HepG2 (cell line): Measurements from ENCODE around the gene TMEM87A. TPM values are rescaled to one million over a fixed set of nuclear protein-coding genes. Genes with fewer than 3 reads are reported as not detected.
A peak's percentile ranks its signal among the peaks of the same experiment; 100 is the strongest.

Experiments
- DNMT3B ChIP-seq: conservative IDR thresholded peaks from 2 replicates; pipeline ENCODE4 v1.6.1; 2016; ENCODE audit warnings: missing biosample characterization, control low read depth
- ELF1 ChIP-seq: sonication (generic); formaldehyde crosslinking; IDR thresholded peaks from 2 replicates; pipeline ENCODE4 v1.4.0; 2020; ENCODE audit warnings: missing genetic modification reagents
- GATA4 ChIP-seq: sonication (generic); IDR thresholded peaks from 2 replicates; pipeline ENCODE4 v1.6.1; 2016; ENCODE audit warnings: antibody characterized with exemption, low read depth, borderline replicate concordance
- HOXD1 ChIP-seq: sonication (generic); formaldehyde crosslinking; IDR thresholded peaks from 2 replicates; pipeline ENCODE4 v1.5.0; 2020; ENCODE audit warnings: missing genetic modification reagents
- KDM5B ChIP-seq: sonication (generic); formaldehyde crosslinking; IDR thresholded peaks from 2 replicates; pipeline ENCODE4 v1.4.0; 2020; ENCODE audit warnings: missing genetic modification reagents, mild to moderate bottlenecking, borderline replicate concordance
- LCORL ChIP-seq, 2 experiments: fragments of 450-650 bp in 1 of 2; sonication (generic) in 1 of 2; formaldehyde crosslinking in 1 of 2; IDR thresholded peaks; 2 replicates each; pipeline versions ENCODE4 v1.5.0 to v1.6.1; 2017 to 2020; ENCODE audit warnings: antibody characterized with exemption in 1 of 2, missing genetic modification reagents in 1 of 2
- MEF2D ChIP-seq: sonication (generic); formaldehyde crosslinking; IDR thresholded peaks from 2 replicates; pipeline ENCODE4 v1.5.1; 2020; ENCODE audit warnings: mild to moderate bottlenecking, missing genetic modification reagents
- MTF2 ChIP-seq: sonication (generic); formaldehyde crosslinking; IDR thresholded peaks from 2 replicates; pipeline ENCODE4 v1.5.0; 2020; ENCODE audit warnings: missing genetic modification reagents, borderline replicate concordance
- MXD3 ChIP-seq: IDR thresholded peaks from 2 replicates; pipeline ENCODE4 v1.6.1; 2016; ENCODE audit warnings: mild to moderate bottlenecking, missing biosample characterization, missing genetic modification reagents
- NFYC ChIP-seq: IDR thresholded peaks from 2 replicates; pipeline ENCODE4 v1.6.1; 2016; ENCODE audit warnings: missing genetic modification reagents, missing compliant biosample characterization
- NR3C1 ChIP-seq: sonication (generic); formaldehyde crosslinking; IDR thresholded peaks from 2 replicates; pipeline ENCODE4 v1.4.0; 2020; ENCODE audit warnings: missing genetic modification reagents
- SRSF4 ChIP-seq: fragments of 200-400 bp; formaldehyde crosslinking; IDR thresholded peaks from one replicate; pipeline ENCODE4 v1.6.1; 2018; ENCODE audit warnings: mild to moderate bottlenecking, low read depth, low read length, moderate library complexity; ENCODE audit not compliant: poor library complexity, severe bottlenecking
- THYN1 ChIP-seq: sonication (generic); formaldehyde crosslinking; IDR thresholded peaks from 2 replicates; pipeline ENCODE4 v1.8.1; 2023; ENCODE audit warnings: low read depth, mild to moderate bottlenecking, moderate library complexity, missing genetic modification reagents, borderline replicate concordance
- TRIM24 ChIP-seq: sonication (generic); formaldehyde crosslinking; IDR thresholded peaks from 2 replicates; pipeline ENCODE4 v1.8.0; 2022; ENCODE audit warnings: mild to moderate bottlenecking, missing genetic modification reagents
- ZFP90 ChIP-seq: sonication (generic); formaldehyde crosslinking; IDR thresholded peaks from 2 replicates; pipeline ENCODE4 v1.8.0; 2022; ENCODE audit warnings: missing genetic modification reagents, mild to moderate bottlenecking, inconsistent platforms, borderline replicate concordance
- ZKSCAN5 ChIP-seq: sonication (generic); formaldehyde crosslinking; IDR thresholded peaks from 2 replicates; pipeline ENCODE4 v1.5.1; 2020; ENCODE audit warnings: mild to moderate bottlenecking, missing genetic modification reagents
- ZNF136 ChIP-seq: sonication (generic); formaldehyde crosslinking; IDR thresholded peaks from 2 replicates; pipeline ENCODE4 v1.8.1; 2022; ENCODE audit warnings: low read depth, mild to moderate bottlenecking, moderate library complexity, missing genetic modification reagents
- ZNF556 ChIP-seq: sonication (generic); formaldehyde crosslinking; IDR thresholded peaks from 2 replicates; pipeline ENCODE4 v1.4.0; 2020; ENCODE audit warnings: mild to moderate bottlenecking, missing genetic modification reagents, borderline replicate concordance
- ZNF577 ChIP-seq: sonication (generic); formaldehyde crosslinking; IDR thresholded peaks from 2 replicates; pipeline ENCODE4 v1.4.0; 2020; ENCODE audit warnings: mild to moderate bottlenecking, low read depth, missing genetic modification reagents, borderline replicate concordance
- ZNF598 ChIP-seq: sonication (generic); formaldehyde crosslinking; IDR thresholded peaks from 2 replicates; pipeline ENCODE4 v1.5.1; 2020; ENCODE audit warnings: mild to moderate bottlenecking, missing genetic modification reagents, borderline replicate concordance
- ZNF775 ChIP-seq: sonication (generic); formaldehyde crosslinking; IDR thresholded peaks from 2 replicates; pipeline ENCODE4 v1.4.0; 2020; ENCODE audit warnings: missing genetic modification reagents, mild to moderate bottlenecking, moderate library complexity, borderline replicate concordance
- polyA plus RNA-seq, 8 experiments: library from polyadenylated mRNA; depleted of rRNA in 3 of 8; stranded (reverse) in 7 of 8; unstranded in 1 of 8; fragments of >200 nt; fragmentation: Illumina TruSeq in 4 of 8; extraction: Trizol in 4 of 8; gene quantifications; 2 replicates each; pipeline versions ENCODE4 v1.2.1 to v1.2.3, GENCODE V29; 2011 to 2016; ENCODE audit warnings: low read depth in 4 of 8, missing spikeins in 1 of 8, mixed read lengths in 1 of 8; ENCODE audit not compliant: insufficient read depth in 1 of 8
- total RNA-seq, 5 experiments: library from RNA; depleted of rRNA; stranded (reverse); fragments of >200 nt; fragmentation: Illumina TruSeq; extraction: Trizol; gene quantifications; 2 replicates each; pipeline ENCODE4 v1.2.3, GENCODE V29; 2016; ENCODE audit warnings: low read depth in 1 of 5
- TF ChIP-seq, protein P1 (sequence below): sonication (generic); formaldehyde crosslinking; IDR thresholded peaks from 2 replicates; pipeline ENCODE4 v1.8.0; 2022; ENCODE audit warnings: missing genetic modification reagents, mild to moderate bottlenecking, borderline replicate concordance
- TF ChIP-seq, protein P2 (sequence below): sonication (generic); formaldehyde crosslinking; IDR thresholded peaks from 2 replicates; pipeline ENCODE4 v1.5.1; 2020; ENCODE audit warnings: mild to moderate bottlenecking, missing genetic modification reagents, moderate library complexity
- TF ChIP-seq, protein P3 (sequence below): sonication (generic); formaldehyde crosslinking; conservative IDR thresholded peaks from 2 replicates; pipeline ENCODE4 v1.8.1; 2023; ENCODE audit warnings: missing genetic modification reagents

TMEM87A gene
- total and polyA plus RNA-seq, 2 of the 13 experiments (the other 11 are each of a cell fraction or from before 2014, with no cell fraction given) = 20.2 to 42.8 TPM

GRCh38 chr15:42272939-42273899 is at the start of gene TMEM87A, which contains the start of gene GANC (continued):
- TF ChIP-seq ZKSCAN5 = no peak
- TF ChIP-seq, protein P1, sequence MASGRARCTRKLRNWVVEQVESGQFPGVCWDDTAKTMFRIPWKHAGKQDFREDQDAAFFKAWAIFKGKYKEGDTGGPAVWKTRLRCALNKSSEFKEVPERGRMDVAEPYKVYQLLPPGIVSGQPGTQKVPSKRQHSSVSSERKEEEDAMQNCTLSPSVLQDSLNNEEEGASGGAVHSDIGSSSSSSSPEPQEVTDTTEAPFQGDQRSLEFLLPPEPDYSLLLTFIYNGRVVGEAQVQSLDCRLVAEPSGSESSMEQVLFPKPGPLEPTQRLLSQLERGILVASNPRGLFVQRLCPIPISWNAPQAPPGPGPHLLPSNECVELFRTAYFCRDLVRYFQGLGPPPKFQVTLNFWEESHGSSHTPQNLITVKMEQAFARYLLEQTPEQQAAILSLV (CRISPR knock-in tag) = 0 out of 2 replicates have a peak, but pooled peaks have one; percentile 52
- TF ChIP-seq DNMT3B (CRISPR knock-in tag) = 0 out of 2 replicates have a peak, but pooled peaks have one; percentile 14
- no peak for TF ChIP-seq MTF2 (CRISPR knock-in tag)
- TF ChIP-seq HOXD1 (CRISPR knock-in tag) = peak; percentile 53; the same call in 1 of the 2 replicates
- TF ChIP-seq LCORL (IDR thresholded peaks at IDR 0.05) = no peak
- peak; percentile 10; the same call in 1 of the 2 replicates for TF ChIP-seq LCORL (CRISPR knock-in tag; IDR thresholded peaks at IDR 0.05)
- TF ChIP-seq NFYC = no peak
- TF ChIP-seq TRIM24 (CRISPR knock-in tag) = no peak
- peak; percentile 83; the same call in 1 of the 2 replicates for TF ChIP-seq MEF2D (CRISPR knock-in tag)
- TF ChIP-seq NR3C1 (CRISPR knock-in tag) = no peak
- peak; percentile 80; the same call in 1 of the 2 replicates for TF ChIP-seq THYN1
- TF ChIP-seq, protein P2, sequence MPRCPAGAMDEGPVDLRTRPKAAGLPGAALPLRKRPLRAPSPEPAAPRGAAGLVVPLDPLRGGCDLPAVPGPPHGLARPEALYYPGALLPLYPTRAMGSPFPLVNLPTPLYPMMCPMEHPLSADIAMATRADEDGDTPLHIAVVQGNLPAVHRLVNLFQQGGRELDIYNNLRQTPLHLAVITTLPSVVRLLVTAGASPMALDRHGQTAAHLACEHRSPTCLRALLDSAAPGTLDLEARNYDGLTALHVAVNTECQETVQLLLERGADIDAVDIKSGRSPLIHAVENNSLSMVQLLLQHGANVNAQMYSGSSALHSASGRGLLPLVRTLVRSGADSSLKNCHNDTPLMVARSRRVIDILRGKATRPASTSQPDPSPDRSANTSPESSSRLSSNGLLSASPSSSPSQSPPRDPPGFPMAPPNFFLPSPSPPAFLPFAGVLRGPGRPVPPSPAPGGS (CRISPR knock-in tag) = peak; percentile 45; the same call in 1 of the 2 replicates
- TF ChIP-seq ZFP90 = peak; percentile 93
- TF ChIP-seq, protein P3, sequence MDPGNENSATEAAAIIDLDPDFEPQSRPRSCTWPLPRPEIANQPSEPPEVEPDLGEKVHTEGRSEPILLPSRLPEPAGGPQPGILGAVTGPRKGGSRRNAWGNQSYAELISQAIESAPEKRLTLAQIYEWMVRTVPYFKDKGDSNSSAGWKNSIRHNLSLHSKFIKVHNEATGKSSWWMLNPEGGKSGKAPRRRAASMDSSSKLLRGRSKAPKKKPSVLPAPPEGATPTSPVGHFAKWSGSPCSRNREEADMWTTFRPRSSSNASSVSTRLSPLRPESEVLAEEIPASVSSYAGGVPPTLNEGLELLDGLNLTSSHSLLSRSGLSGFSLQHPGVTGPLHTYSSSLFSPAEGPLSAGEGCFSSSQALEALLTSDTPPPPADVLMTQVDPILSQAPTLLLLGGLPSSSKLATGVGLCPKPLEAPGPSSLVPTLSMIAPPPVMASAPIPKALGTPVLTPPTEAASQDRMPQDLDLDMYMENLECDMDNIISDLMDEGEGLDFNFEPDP (CRISPR knock-in tag) = no peak
- peak; percentile 85 for TF ChIP-seq ZNF556
- TF ChIP-seq KDM5B (CRISPR knock-in tag) = peak; percentile 53
- TF ChIP-seq ELF1 (CRISPR knock-in tag) = peak; percentile 93
- 0 out of 2 replicates have a peak, but pooled peaks have one; percentile 30 for TF ChIP-seq ZNF598 (CRISPR knock-in tag)
- no peak for TF ChIP-seq ZNF577 (CRISPR knock-in tag)
- TF ChIP-seq ZNF775 = no peak; the same call in 1 of the 2 replicates
- TF ChIP-seq GATA4 = peak; percentile 32
- no peak for TF ChIP-seq MXD3 (CRISPR knock-in tag)
- no peak for TF ChIP-seq SRSF4
- peak; percentile 91; the same call in 1 of the 2 replicates for TF ChIP-seq ZNF136
